Cardiac fibroblast (primary cell): Measurements from ENCODE around the gene PPFIA1.
A peak's percentile ranks its signal among the peaks of the same experiment; 100 is the strongest.

Source experiments
- DNase-seq, 2 donors: peaks; one replicate each; pipeline versions ENCODE4 v3.0.0 to v3.0.0-alpha.2; 2010; ENCODE audit warnings: low read depth in 2 of 2
- H3K4me3 ChIP-seq, 2 donors: replicated peaks in 1 of 2; 1 replicate in 1 of 2; 2 replicates in 1 of 2; pipeline ENCODE4 v1.5.1; 2011; ENCODE audit warnings: low read depth in 2 of 2, low read length in 2 of 2, mild to moderate bottlenecking in 2 of 2, moderate library complexity in 1 of 2
- CTCF ChIP-seq: IDR thresholded peaks from one replicate; pipeline ENCODE4 v1.5.1; 2011; ENCODE audit warnings: low read depth, mild to moderate bottlenecking, low read length, inconsistent platforms

PPFIA1 gene

GRCh38 chr11:70354629-70355028 lies 84.1 kb downstream of the PPFIA1 start:
- no peak for TF ChIP-seq CTCF
- DNase-seq: no peak
- H3K4me3 ChIP-seq: no peak overlapping the region

GRCh38 chr11:70358753-70359152 lies 88.3 kb downstream of the PPFIA1 start:
- no peak for TF ChIP-seq CTCF
- no peak overlapping the region for H3K4me3 ChIP-seq
- no peak for DNase-seq

GRCh38 chr11:70359451-70360205 lies 89.1 kb downstream of the PPFIA1 start:
- no peak for DNase-seq
- TF ChIP-seq CTCF: no peak
- no peak overlapping the region for H3K4me3 ChIP-seq

GRCh38 chr11:70360211-70360610 lies 89.7 kb downstream of the PPFIA1 start:
- H3K4me3 ChIP-seq: no peak overlapping the region
- TF ChIP-seq CTCF: no peak
- no peak for DNase-seq

GRCh38 chr11:70364178-70364577 lies 93.7 kb downstream of the PPFIA1 start:
- no peak for TF ChIP-seq CTCF
- no peak overlapping the region for H3K4me3 ChIP-seq
- DNase-seq: peak in 1 of 2 donors; percentile 60

- no peak for TF ChIP-seq CTCF
- no peak for DNase-seq
- H3K4me3 ChIP-seq: no peak overlapping the region
These were observed 94.5 kb downstream of the PPFIA1 start for GRCh38 chr11:70364745-70365543.
